Body of pancreas (tissue), 4 donors: ENCODE data around the gene RAB15. TPM values are rescaled to one million over a fixed set of nuclear protein-coding genes. Genes with fewer than 3 reads are reported as not detected.

Experiments used
- ATAC-seq: fragments of 150-250 bp; one replicate; pipeline ENCODE4 v1.9.1; 2016
- DNase-seq, 4 donors: peaks; one replicate each; pipeline ENCODE4 v3.0.0-alpha.2; 2019
- H3K27ac ChIP-seq, 4 donors: fragments of 200-600 bp; sonication (generic); 1 replicate in 3 of 4; 2 replicates in 1 of 4; pipeline versions ENCODE4 v1.5.1 to v1.6.1; 2016 to 2019; ENCODE audit warnings: mild to moderate bottlenecking in 1 of 4, mixed read lengths in 1 of 4, moderate library complexity in 1 of 4
- H3K27me3 ChIP-seq, 2 donors: fragments of 200-600 bp; sonication (generic); one replicate each; pipeline ENCODE4 v1.6.0; 2016; ENCODE audit warnings: mild to moderate bottlenecking in 1 of 2
- H3K36me3 ChIP-seq, 2 donors: fragments of 200-600 bp; sonication (generic); replicated peaks in 1 of 2; 2 replicates each; pipeline ENCODE4 v1.5.1; 2016; ENCODE audit warnings: low read depth in 2 of 2; ENCODE audit not compliant: insufficient read depth in 1 of 2
- H3K4me1 ChIP-seq: fragments of 200-600 bp; sonication (generic); one replicate; pipeline ENCODE4 v1.6.0; 2016
- H3K4me3 ChIP-seq, 2 donors: fragments of 200-600 bp; sonication (generic); 1 replicate in 1 of 2; 2 replicates in 1 of 2; pipeline ENCODE4 v1.5.1; 2016 to 2019
- H3K9me3 ChIP-seq, 3 donors: fragments of 200-600 bp; sonication (generic); 1 replicate in 2 of 3; 2 replicates in 1 of 3; pipeline ENCODE4 v1.5.1; 2016
- CTCF ChIP-seq, 7 experiments: fragments of 450-650 bp in 4 of 7; fragments of 200-600 bp in 3 of 7; sonication (generic) in 3 of 7; IDR thresholded peaks; one replicate each; pipeline ENCODE4 v1.5.1; 2016 to 2019; ENCODE audit warnings: antibody characterized with exemption in 7 of 7
- POLR2A ChIP-seq, 3 donors: fragments of 450-650 bp; IDR thresholded peaks; one replicate each; pipeline ENCODE4 v1.6.1; 2016; ENCODE audit warnings: antibody characterized with exemption in 3 of 3, mild to moderate bottlenecking in 2 of 3
- WGBS, 2 donors: methylation state at CpG; one replicate each; pipeline ENCODE4 v1.1.5; 2017; 5-methylcytosine and 5-hydroxymethylcytosine counted together
- intact Hi-C: fragments of 100-400 bp; cut with DNase I; formaldehyde crosslinking; loops from one replicate; pipeline ENCODE4 v1.15.1; 2023
- total RNA-seq, 2 donors: library from RNA; depleted of rRNA; stranded (reverse); fragments of >200 nt; gene quantifications; one replicate each; pipeline ENCODE4 v1.1.0, GENCODE V29; 2016

The RAB15 gene
- total RNA-seq, 2 donors from 2014 or later = 10.1 to 19.8 TPM

DNA sequence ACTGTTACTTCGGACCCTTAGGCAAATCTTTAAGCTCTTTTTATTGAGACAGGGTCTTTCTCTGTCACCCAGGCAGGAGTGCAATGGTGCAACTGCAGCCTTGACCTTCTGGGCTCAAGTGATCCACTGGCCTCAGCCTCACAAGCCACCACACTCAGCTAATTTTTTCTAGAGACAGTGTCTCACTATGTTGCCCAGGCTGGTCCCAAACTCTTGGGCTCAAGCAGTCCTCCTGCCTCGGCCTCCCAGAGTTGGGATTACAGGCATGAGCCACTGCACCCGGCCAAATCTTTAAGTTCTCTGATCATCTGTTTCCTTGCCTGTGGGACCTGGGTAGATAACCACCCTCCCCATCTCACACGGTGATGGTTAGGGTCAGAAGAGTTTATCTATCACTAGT lies 27.3 kb downstream of the RAB15 start:
- no peak for ATAC-seq
- intact Hi-C loops = no loop called here
- no peaks in the 10 kb centered on the region for H3K9me3 ChIP-seq
- no peak overlapping the region for H3K4me3 ChIP-seq
- TF ChIP-seq POLR2A (IDR thresholded peaks at IDR 0.05) (no peak), CTCF (IDR thresholded peaks at IDR 0.05) (no peak)
- WGBS, 2 donors = 87 to 89% methylated on average over 4 of the region's 4 CpGs
- H3K36me3 ChIP-seq = peaks cover 0 to 2% of the 10 kb centered on the region in 2 donors
- peaks cover 39% of the 10 kb centered on the region for H3K4me1 ChIP-seq
- no peak for DNase-seq
- H3K27me3 ChIP-seq = no peaks in the 10 kb centered on the region
- H3K27ac ChIP-seq = no peak overlapping the region

DNA sequence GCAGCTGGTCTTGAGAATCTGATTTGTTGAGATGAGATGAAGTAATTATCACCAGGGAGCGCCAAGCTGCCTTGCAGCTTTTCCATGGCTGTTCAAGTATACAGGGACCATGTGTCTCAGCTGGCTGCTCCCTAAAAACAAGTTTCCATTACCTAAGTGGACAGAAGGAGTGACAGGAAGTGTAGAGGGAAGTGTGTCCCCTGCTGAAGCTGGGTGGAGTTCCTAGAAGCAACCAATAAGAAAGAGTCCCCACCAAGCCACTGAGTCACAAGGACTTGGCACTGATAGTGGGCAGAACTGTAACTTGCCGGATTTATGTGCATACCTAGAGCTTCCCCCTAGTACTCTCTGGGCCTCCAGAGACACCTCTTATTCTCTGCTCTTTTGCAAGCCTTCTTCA lies 28.1 kb downstream of the RAB15 start:
- Histone ChIP-seq H3K27ac (peak overlapping the region in 3 of 4 donors; percentile 68 to 75 (median 74)), H3K9me3 (no peaks in the 10 kb centered on the region), H3K27me3 (no peaks in the 10 kb centered on the region), H3K4me1 (peaks cover 48% of the 10 kb centered on the region), H3K4me3 (no peak overlapping the region), H3K36me3 (peaks cover 0 to 2% of the 10 kb centered on the region in 2 donors)
- intact Hi-C loops = no loop called here
- no peak for ATAC-seq
- DNase-seq = no peak
- TF ChIP-seq POLR2A (IDR thresholded peaks at IDR 0.05) = no peak
- TF ChIP-seq CTCF (IDR thresholded peaks at IDR 0.05) = no peak
- WGBS, 2 donors = 82 to 100% methylated on average over 2 of the region's 2 CpGs

DNA sequence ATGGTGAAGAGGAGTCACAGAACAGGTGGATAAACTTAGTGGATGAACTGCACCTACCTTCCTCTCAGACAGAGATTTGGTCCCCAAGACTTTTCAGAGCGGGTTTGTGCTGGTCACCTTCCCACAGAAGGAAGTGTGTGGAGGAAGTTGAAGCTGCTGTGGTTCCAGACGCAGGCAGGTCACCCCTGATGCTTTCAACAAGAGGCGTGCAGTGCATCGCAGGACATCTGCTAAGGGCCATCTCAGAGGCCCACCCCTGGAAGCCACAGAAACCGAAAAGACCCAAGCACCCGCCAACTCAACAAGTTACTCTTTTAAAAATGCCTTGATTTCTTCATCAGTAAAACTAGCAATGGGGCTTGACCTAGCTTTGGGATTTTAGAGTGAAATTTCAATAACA lies 28.6 kb downstream of the RAB15 start:
- Histone ChIP-seq H3K9me3 (no peaks in the 10 kb centered on the region), H3K36me3 (peaks cover 0 to under 1% of the 10 kb centered on the region in 2 donors), H3K27ac (peak overlapping the region; percentile 9 to 75 (median 71)), H3K4me1 (peaks cover 53% of the 10 kb centered on the region), H3K27me3 (no peaks in the 10 kb centered on the region), H3K4me3 (no peak overlapping the region)
- ATAC-seq (no peak), DNase-seq (no peak)
- WGBS, 2 donors = 79 to 92% methylated on average over 6 of the region's 6 CpGs
- intact Hi-C loops = no loop called here
- TF ChIP-seq POLR2A (IDR thresholded peaks at IDR 0.05) = no peak
- no peak for TF ChIP-seq CTCF (IDR thresholded peaks at IDR 0.05)

GRCh38 chr14:64942531-64943111 lies 29.5 kb downstream of the RAB15 start, which contains the start of gene GPX2:
TSS of gene GPX2 (minus strand) at chr14:64942745. CDS start at chr14:64942726, 19 bp downstream.
- Histone ChIP-seq H3K36me3 (no peaks in the 10 kb centered on the region), H3K9me3 (no peaks in the 10 kb centered on the region), H3K4me1 (peaks cover 62% of the 10 kb centered on the region), H3K4me3 (no peak within 1 kb of the TSS), H3K27me3 (no peaks in the 10 kb centered on the region), H3K27ac (peak within 1 kb of the TSS; percentile 35 to 75 (median 71))
- ATAC-seq = peak; percentile 85
- peak; percentile 79 to 90 (median 85) for DNase-seq
- intact Hi-C loops = no loop called here
- TF ChIP-seq CTCF (IDR thresholded peaks at IDR 0.05) (no peak), POLR2A (IDR thresholded peaks at IDR 0.05) (peak in 2 of 3 donors; percentile 37)
- WGBS, 2 donors = 61 to 62% methylated on average over 13 of the region's 13 CpGs
